Mesothelial cell of epicardium (in vitro differentiated cells): Measurements from ENCODE around the gene SNRK. TPM values are rescaled to one million over a fixed set of nuclear protein-coding genes. Genes with fewer than 3 reads are reported as not detected.

Source experiments
- DNase-seq, 2 experiments: peaks; one replicate each; pipeline ENCODE4 v3.0.0; 2021; ENCODE audit warnings: low spot score in 2 of 2; ENCODE audit not compliant: unreplicated experiment in 2 of 2
- H3K27ac Mint-ChIP-seq: 2 replicates; pipeline ENCODE4 v1.8.0; 2021; ENCODE audit warnings: mixed read lengths
- H3K27me3 Mint-ChIP-seq: 2 replicates; pipeline ENCODE4 v1.8.0; 2021; ENCODE audit warnings: low read depth, mixed read lengths
- H3K36me3 Mint-ChIP-seq: 2 replicates; pipeline ENCODE4 v1.8.0; 2021; ENCODE audit warnings: mixed read lengths
- H3K4me1 Mint-ChIP-seq: 2 replicates; pipeline ENCODE4 v1.8.0; 2021; ENCODE audit warnings: mixed read lengths
- H3K4me3 Mint-ChIP-seq: 2 replicates; pipeline ENCODE4 v1.8.0; 2021; ENCODE audit warnings: mild to moderate bottlenecking, moderate library complexity, mixed read lengths
- H3K9me3 Mint-ChIP-seq: 2 replicates; pipeline ENCODE4 v1.8.0; 2021; ENCODE audit warnings: mixed read lengths
- CTCF ChIP-seq: fragments of 200-600 bp; sonication (generic); IDR thresholded peaks from one replicate; pipeline ENCODE4 v1.5.0; 2021; ENCODE audit warnings: antibody characterized with exemption; ENCODE audit not compliant: unreplicated experiment
- total RNA-seq: library from RNA; stranded (reverse); gene quantifications from 3 replicates; pipeline ENCODE4 v1.2.1, GENCODE V29; 2021

Gene SNRK
- total RNA-seq, 1 donor from 2014 or later = 19.3 TPM

GRCh38 chr3:43345877-43346276 is 59.5 kb downstream of the SNRK start:
- H3K4me3 Mint-ChIP-seq = no peak overlapping the region
- no peak for DNase-seq
- no peaks in the 10 kb centered on the region for H3K4me1 Mint-ChIP-seq
- no peak overlapping the region for H3K27ac Mint-ChIP-seq
- no peak for TF ChIP-seq CTCF
- H3K27me3 Mint-ChIP-seq = no peaks in the 10 kb centered on the region
- H3K9me3 Mint-ChIP-seq = no peaks in the 10 kb centered on the region
- H3K36me3 Mint-ChIP-seq = peaks cover 52% of the 10 kb centered on the region

- Mint-ChIP-seq H3K27ac (no peak overlapping the region), H3K27me3 (no peaks in the 10 kb centered on the region), H3K4me3 (no peak overlapping the region), H3K9me3 (peaks cover 12% of the 10 kb centered on the region), H3K4me1 (no peaks in the 10 kb centered on the region), H3K36me3 (peaks cover 63% of the 10 kb centered on the region)
- no peak for DNase-seq
- no peak for TF ChIP-seq CTCF
Measured at GRCh38 chr3:43346978-43347749, 60.8 kb downstream of the SNRK start.

DNA sequence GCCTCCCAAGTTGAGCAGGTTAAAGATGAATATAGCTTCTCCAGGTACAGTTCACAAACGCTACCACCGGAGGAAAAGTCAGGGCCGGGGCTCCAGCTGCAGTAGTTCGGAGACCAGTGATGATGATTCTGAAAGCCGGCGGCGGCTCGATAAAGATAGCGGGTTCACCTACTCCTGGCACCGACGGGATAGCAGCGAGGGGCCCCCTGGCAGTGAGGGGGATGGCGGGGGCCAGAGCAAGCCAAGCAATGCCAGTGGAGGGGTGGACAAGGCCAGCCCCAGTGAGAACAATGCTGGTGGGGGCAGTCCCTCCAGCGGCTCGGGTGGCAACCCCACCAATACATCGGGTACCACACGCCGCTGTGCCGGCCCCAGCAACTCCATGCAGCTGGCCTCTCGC is 61.4 kb downstream of the SNRK start:
- Mint-ChIP-seq H3K4me3 (no peak overlapping the region), H3K27ac (no peak overlapping the region), H3K36me3 (peaks cover 63% of the 10 kb centered on the region), H3K9me3 (peaks cover 18% of the 10 kb centered on the region), H3K27me3 (no peaks in the 10 kb centered on the region), H3K4me1 (no peaks in the 10 kb centered on the region)
- TF ChIP-seq CTCF = no peak
- DNase-seq = no peak

GRCh38 chr3:43348350-43348749 is 62.0 kb downstream of the SNRK start:
- Mint-ChIP-seq H3K4me1 (no peaks in the 10 kb centered on the region), H3K36me3 (peaks cover 62% of the 10 kb centered on the region), H3K4me3 (no peak overlapping the region), H3K27me3 (no peaks in the 10 kb centered on the region), H3K27ac (no peak overlapping the region), H3K9me3 (peaks cover 22% of the 10 kb centered on the region)
- no peak for DNase-seq
- no peak for TF ChIP-seq CTCF

DNA sequence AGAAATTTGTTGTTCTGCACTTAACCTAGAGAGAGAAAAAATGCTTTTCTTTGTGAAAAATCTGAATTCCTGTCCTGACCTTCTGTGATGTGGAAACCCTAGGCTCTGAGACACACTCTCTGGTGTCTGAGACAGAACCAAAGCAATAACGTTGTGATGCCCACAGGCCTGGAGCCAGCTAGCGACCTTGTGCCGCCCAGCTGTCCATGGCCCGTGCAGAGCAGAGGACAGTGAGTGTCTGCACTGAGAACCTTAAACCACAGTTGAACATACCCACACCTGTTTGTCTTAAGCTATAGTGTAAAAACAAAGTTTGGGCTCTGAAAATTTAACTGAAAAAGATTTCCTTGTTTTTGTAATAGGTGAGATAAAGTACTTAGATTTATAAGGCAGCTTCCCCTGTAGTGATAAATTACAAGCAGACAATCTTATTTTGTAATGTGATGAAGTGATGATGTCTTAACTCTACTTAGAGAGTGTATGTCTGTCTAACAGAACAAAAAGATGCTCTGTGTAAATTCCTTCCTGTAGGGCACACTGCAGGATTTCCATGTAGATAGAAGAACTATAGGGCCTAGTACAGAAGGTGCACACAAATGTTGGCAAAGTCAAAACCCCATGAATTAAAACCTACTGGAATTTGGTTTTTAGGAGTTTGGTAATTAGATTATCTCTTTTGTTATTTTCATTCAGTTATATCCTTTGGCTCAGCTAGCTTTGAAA is 62.7 kb downstream of the SNRK start:
- no peak overlapping the region for H3K4me3 Mint-ChIP-seq
- peaks cover 62% of the 10 kb centered on the region for H3K36me3 Mint-ChIP-seq
- H3K27me3 Mint-ChIP-seq = no peaks in the 10 kb centered on the region
- H3K27ac Mint-ChIP-seq = no peak overlapping the region
- no peak for DNase-seq
- H3K9me3 Mint-ChIP-seq = peaks cover 29% of the 10 kb centered on the region
- H3K4me1 Mint-ChIP-seq = no peaks in the 10 kb centered on the region
- TF ChIP-seq CTCF = no peak
